CD14-positive monocyte (primary cell): ENCODE results near the gene ROBO1. TPM values are rescaled to one million over a fixed set of nuclear protein-coding genes. Genes with fewer than 3 reads are reported as not detected.

Experiments used
- DNase-seq, 3 donors: peaks; one replicate each; pipeline ENCODE4 v3.0.0-alpha.2; 2011 to 2022
- H2AFZ ChIP-seq: 2 replicates; pipeline ENCODE4 v1.6.0; 2012; ENCODE audit warnings: mild to moderate bottlenecking, low read depth, low read length, inconsistent platforms; ENCODE audit not compliant: insufficient read depth, poor library complexity, severe bottlenecking
- H3K27ac ChIP-seq, 2 donors: 1 replicate in 1 of 2; 2 replicates in 1 of 2; pipeline ENCODE4 v1.5.1; 2012 to 2013; ENCODE audit warnings: low read length in 2 of 2, control low read depth in 1 of 2, inconsistent platforms in 1 of 2, low read depth in 1 of 2, mild to moderate bottlenecking in 1 of 2
- H3K27me3 ChIP-seq, 2 donors: one replicate each; pipeline versions ENCODE4 v1.6.0 to v1.6.1; 2011 to 2013; ENCODE audit warnings: low read length in 2 of 2; ENCODE audit not compliant: control insufficient read depth in 2 of 2, insufficient read depth in 2 of 2
- H3K36me3 ChIP-seq, 2 donors: replicated peaks in 1 of 2; 1 replicate in 1 of 2; 2 replicates in 1 of 2; pipeline versions ENCODE4 v1.5.1 to v1.6.1; 2012 to 2013; ENCODE audit warnings: low read length in 2 of 2, control low read depth in 1 of 2, inconsistent platforms in 1 of 2, mild to moderate bottlenecking in 1 of 2; ENCODE audit not compliant: insufficient read depth in 2 of 2, control insufficient read depth in 1 of 2
- H3K4me1 ChIP-seq, 2 donors: 1 replicate in 1 of 2; 2 replicates in 1 of 2; pipeline versions ENCODE4 v1.5.1 to v1.6.1; 2012 to 2013; ENCODE audit warnings: low read length in 2 of 2, control low read depth in 1 of 2, inconsistent platforms in 1 of 2, mild to moderate bottlenecking in 1 of 2, moderate library complexity in 1 of 2; ENCODE audit not compliant: insufficient read depth in 2 of 2, control insufficient read depth in 1 of 2
- H3K4me2 ChIP-seq: replicated peaks from 2 replicates; pipeline ENCODE3; 2012; ENCODE audit warnings: low read length, moderate library complexity, mild to moderate bottlenecking; ENCODE audit not compliant: poor library complexity, severe bottlenecking; ENCODE audit errors: extremely low read depth
- H3K4me3 ChIP-seq, 3 experiments: fragments of 200-600 bp in 1 of 3; sonication (generic) in 1 of 3; replicated peaks in 1 of 3; 1 replicate in 2 of 3; 2 replicates in 1 of 3; pipeline ENCODE4 v1.5.1; 2011 to 2013; ENCODE audit warnings: low read length in 3 of 3, mild to moderate bottlenecking in 3 of 3, control low read depth in 2 of 3, low read depth in 2 of 3, inconsistent platforms in 1 of 3, moderate library complexity in 1 of 3
- H3K79me2 ChIP-seq: 2 replicates; pipeline ENCODE4 v1.6.0; 2012; ENCODE audit warnings: mild to moderate bottlenecking, control low read depth, inconsistent platforms, low read length, moderate library complexity; ENCODE audit not compliant: insufficient read depth
- H3K9ac ChIP-seq: 2 replicates; pipeline ENCODE4 v1.6.0; 2017; ENCODE audit warnings: low read length, mild to moderate bottlenecking; ENCODE audit not compliant: insufficient read depth, poor library complexity, severe bottlenecking
- H3K9me3 ChIP-seq, 2 donors: replicated peaks in 1 of 2; 1 replicate in 1 of 2; 2 replicates in 1 of 2; pipeline versions ENCODE4 v1.5.1 to v1.6.1; 2012 to 2013; ENCODE audit warnings: low read length in 2 of 2, control low read depth in 1 of 2; ENCODE audit not compliant: control insufficient read depth in 1 of 2, insufficient read depth in 1 of 2
- H4K20me1 ChIP-seq: 2 replicates; pipeline ENCODE4 v1.6.0; 2012; ENCODE audit warnings: mild to moderate bottlenecking, low read length, control low read depth, moderate library complexity; ENCODE audit not compliant: insufficient read depth
- H3K27ac Mint-ChIP-seq, 7 donors: one replicate each; pipeline ENCODE4 v1.8.0; 2020; ENCODE audit warnings: mild to moderate bottlenecking in 7 of 7, mixed read lengths in 7 of 7, moderate library complexity in 6 of 7, inconsistent platforms in 2 of 7
- H3K27me3 Mint-ChIP-seq, 3 donors: one replicate each; pipeline ENCODE4 v1.8.0; 2021 to 2022; ENCODE audit warnings: low read depth in 3 of 3, mild to moderate bottlenecking in 3 of 3, mixed read lengths in 3 of 3, moderate library complexity in 3 of 3, inconsistent platforms in 1 of 3
- H3K36me3 Mint-ChIP-seq, 2 donors: one replicate each; pipeline ENCODE4 v1.8.0; 2020; ENCODE audit warnings: mixed read lengths in 2 of 2, inconsistent platforms in 1 of 2, mild to moderate bottlenecking in 1 of 2
- H3K4me1 Mint-ChIP-seq: one replicate; pipeline ENCODE4 v1.8.0; 2020; ENCODE audit warnings: mild to moderate bottlenecking, mixed read lengths
- H3K4me3 Mint-ChIP-seq, 2 donors: one replicate each; pipeline ENCODE4 v1.8.0; 2020; ENCODE audit warnings: mild to moderate bottlenecking in 2 of 2, mixed read lengths in 2 of 2, moderate library complexity in 1 of 2
- H3K9me3 Mint-ChIP-seq, 7 donors: one replicate each; pipeline ENCODE4 v1.8.0; 2020 to 2022; ENCODE audit warnings: mixed read lengths in 7 of 7, mild to moderate bottlenecking in 6 of 7, moderate library complexity in 6 of 7, inconsistent platforms in 2 of 7
- WGBS: methylation state at CpG from one replicate; pipeline ENCODE4 v1.1.5; 2013; ENCODE audit warnings: missing lambda C conversion rate; ENCODE audit not compliant: insufficient coverage; 5-methylcytosine and 5-hydroxymethylcytosine counted together
- intact Hi-C, 2 donors: fragments of 100-400 bp; cut with micrococcal nuclease; formaldehyde crosslinking; loops; one replicate each; pipeline versions ENCODE4 v1.15.0 to v1.15.1; 2023
- polyA plus RNA-seq, 3 donors: library from polyadenylated mRNA; depleted of rRNA in 1 of 3; unstranded in 2 of 3; stranded (reverse) in 1 of 3; fragments of 300-500 nt in 2 of 3; fragments of >200 nt in 1 of 3; fragmentation: Illumina TruSeq in 2 of 3; gene quantifications; 1 replicate in 2 of 3; 2 replicates in 1 of 3; pipeline ENCODE4 v1.2.3, GENCODE V29; 2012 to 2021
- TF ChIP-seq, protein P1 (sequence below): fragments of 200-600 bp; IDR thresholded peaks from one replicate; pipeline ENCODE4 v1.8.0; 2022; ENCODE audit warnings: antibody characterized with exemption, mild to moderate bottlenecking

ROBO1 gene
- polyA plus RNA-seq, 3 donors, result 0.09 to 0.10 TPM; not detected in 1

DNA sequence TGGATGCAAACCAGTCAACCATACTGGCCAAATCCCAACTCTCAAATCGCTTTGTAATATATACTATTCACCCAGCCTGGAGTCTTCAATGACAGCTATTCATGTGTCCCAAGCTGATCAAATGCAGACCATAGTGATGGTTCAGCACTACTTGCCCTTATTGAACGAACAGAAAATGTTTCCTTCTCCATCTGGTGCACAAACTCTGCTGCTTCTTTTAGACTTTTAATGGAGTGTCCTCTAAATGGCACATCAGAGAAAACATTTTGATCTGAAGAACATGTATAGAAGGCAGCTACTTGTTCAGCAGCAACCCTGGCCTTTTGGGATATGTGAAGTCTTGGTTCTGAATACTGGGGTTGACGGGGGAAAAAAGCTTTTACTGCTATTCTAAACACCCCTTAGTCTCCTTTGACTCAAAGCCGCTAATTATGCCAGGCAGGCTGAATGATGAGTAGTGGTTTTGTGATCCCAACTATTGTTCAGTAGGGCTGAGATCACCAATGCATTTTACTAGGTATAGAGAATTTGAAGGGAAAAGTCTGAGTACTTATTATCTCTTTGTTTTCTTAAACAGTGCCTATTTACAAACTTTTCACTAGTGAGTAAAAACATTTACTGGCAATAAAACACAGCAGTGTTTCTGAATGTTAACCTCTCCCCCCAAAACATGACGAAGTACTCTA lies 781.2 kb downstream of the ROBO1 start:
- TF ChIP-seq, protein P1, sequence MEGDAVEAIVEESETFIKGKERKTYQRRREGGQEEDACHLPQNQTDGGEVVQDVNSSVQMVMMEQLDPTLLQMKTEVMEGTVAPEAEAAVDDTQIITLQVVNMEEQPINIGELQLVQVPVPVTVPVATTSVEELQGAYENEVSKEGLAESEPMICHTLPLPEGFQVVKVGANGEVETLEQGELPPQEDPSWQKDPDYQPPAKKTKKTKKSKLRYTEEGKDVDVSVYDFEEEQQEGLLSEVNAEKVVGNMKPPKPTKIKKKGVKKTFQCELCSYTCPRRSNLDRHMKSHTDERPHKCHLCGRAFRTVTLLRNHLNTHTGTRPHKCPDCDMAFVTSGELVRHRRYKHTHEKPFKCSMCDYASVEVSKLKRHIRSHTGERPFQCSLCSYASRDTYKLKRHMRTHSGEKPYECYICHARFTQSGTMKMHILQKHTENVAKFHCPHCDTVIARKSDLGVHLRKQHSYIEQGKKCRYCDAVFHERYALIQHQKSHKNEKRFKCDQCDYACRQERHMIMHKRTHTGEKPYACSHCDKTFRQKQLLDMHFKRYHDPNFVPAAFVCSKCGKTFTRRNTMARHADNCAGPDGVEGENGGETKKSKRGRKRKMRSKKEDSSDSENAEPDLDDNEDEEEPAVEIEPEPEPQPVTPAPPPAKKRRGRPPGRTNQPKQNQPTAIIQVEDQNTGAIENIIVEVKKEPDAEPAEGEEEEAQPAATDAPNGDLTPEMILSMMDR, result no peak
- Histone ChIP-seq H4K20me1 (no peaks in the 10 kb centered on the region), H3K27me3 (no peaks in the 10 kb centered on the region), H3K9me3 (no peaks in the 10 kb centered on the region), H3K27ac (no peak overlapping the region), H3K79me2 (no peaks in the 10 kb centered on the region), H2AFZ (no peak overlapping the region), H3K9ac (no peak overlapping the region), H3K4me3 (no peak overlapping the region), H3K36me3 (no peaks in the 10 kb centered on the region), H3K4me1 (no peaks in the 10 kb centered on the region), H3K4me2 (no peak overlapping the region)
- no peak for DNase-seq
- H3K36me3 Mint-ChIP-seq, result no peaks in the 10 kb centered on the region
- H3K9me3 Mint-ChIP-seq, result peaks cover 0 to 3% (median 0%) of the 10 kb centered on the region in 7 donors
- 88% methylated on average over 2 of the region's 5 CpGs for WGBS
- H3K4me3 Mint-ChIP-seq, result no peak overlapping the region
- intact Hi-C loops, result no loop called here
- H3K27me3 Mint-ChIP-seq, result no peaks in the 10 kb centered on the region
- H3K27ac Mint-ChIP-seq, result no peak overlapping the region
- H3K4me1 Mint-ChIP-seq, result no peaks in the 10 kb centered on the region

DNA sequence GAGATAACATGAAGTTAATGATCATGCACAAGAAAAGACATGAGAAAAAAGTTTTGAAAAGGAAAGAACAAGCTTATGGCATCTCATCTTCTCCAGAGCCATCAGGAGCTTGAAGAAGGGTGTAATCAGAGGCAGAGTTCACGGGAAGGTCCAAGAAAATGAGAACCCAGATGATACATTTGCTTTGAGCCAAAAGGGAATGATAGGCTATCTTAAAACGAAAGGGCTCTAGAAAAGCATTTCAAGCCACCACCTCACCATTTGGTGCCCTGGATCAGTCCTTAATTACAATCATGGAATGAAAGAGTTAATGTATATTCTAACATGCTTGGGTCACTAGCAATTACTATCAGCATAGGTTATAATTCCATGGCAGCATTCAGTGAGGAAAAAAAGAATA lies 781.8 kb downstream of the ROBO1 start:
- intact Hi-C loops, result no loop called here
- TF ChIP-seq, protein P1, result no peak
- H2AFZ ChIP-seq, result no peak overlapping the region
- no peak overlapping the region for H3K27ac ChIP-seq
- H3K4me3 ChIP-seq, result no peak overlapping the region
- H3K9me3 ChIP-seq, result no peaks in the 10 kb centered on the region
- Mint-ChIP-seq H3K4me3 (no peak overlapping the region), H3K9me3 (peaks cover 0 to 3% (median 0%) of the 10 kb centered on the region in 7 donors), H3K27ac (no peak overlapping the region), H3K36me3 (no peaks in the 10 kb centered on the region), H3K4me1 (no peaks in the 10 kb centered on the region), H3K27me3 (no peaks in the 10 kb centered on the region)
- no peaks in the 10 kb centered on the region for H3K79me2 ChIP-seq
- H3K27me3 ChIP-seq, result no peaks in the 10 kb centered on the region
- H3K9ac ChIP-seq, result no peak overlapping the region
- no peaks in the 10 kb centered on the region for H4K20me1 ChIP-seq
- no peak for DNase-seq
- no peaks in the 10 kb centered on the region for H3K36me3 ChIP-seq
- H3K4me1 ChIP-seq, result no peaks in the 10 kb centered on the region
- no peak overlapping the region for H3K4me2 ChIP-seq
- WGBS, result no CpG with 5 or more reads among the region's 2 CpGs
